ENCODE data around the gene POLE4.
A peak's percentile ranks its signal among the peaks of the same experiment; 100 is the strongest.

POLE4 gene, protein sequence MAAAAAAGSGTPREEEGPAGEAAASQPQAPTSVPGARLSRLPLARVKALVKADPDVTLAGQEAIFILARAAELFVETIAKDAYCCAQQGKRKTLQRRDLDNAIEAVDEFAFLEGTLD

DNA sequence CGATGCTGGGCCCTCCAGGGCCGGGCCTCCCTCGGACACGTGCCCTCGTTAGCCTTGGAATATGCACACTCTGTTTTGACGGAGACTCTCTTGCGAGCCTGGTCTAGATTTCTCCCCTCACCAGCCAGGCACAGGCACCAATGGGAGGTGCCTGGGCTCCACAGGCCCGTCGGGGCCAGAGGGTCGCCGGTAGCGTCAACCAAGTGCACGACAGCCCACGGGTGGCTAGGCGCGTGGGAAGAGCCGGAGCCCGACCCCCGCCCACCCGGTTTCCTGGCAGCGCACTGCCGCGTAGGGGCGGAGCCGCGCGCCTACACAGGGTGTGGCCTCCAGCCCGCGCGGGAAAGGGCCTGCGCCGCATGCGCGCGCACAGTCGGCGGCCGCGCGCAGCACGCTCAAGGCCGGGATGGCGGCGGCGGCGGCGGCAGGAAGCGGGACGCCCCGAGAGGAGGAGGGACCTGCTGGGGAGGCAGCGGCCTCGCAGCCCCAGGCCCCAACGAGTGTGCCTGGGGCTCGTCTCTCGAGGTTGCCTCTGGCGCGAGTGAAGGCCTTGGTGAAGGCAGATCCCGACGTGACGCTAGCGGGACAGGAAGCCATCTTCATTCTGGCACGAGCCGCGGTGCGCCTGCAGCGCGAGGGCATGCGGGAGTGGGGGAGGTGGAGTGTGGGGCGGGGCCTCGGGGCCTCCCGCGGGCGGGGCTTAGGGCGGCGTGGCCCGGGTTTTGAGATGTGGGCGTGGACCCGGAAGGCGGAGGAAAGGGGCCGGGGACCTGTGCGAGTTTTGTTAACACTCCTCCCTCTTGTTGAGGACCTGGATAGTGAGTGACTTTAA is at the start of gene POLE4:
Gene POLE4, plus strand, starts transcription at position 370 of the 832 bp plus-strand sequence. Its CDS starts 37 bp downstream, at position 407.
- peak; percentile 92 for DNase-seq

DNA sequence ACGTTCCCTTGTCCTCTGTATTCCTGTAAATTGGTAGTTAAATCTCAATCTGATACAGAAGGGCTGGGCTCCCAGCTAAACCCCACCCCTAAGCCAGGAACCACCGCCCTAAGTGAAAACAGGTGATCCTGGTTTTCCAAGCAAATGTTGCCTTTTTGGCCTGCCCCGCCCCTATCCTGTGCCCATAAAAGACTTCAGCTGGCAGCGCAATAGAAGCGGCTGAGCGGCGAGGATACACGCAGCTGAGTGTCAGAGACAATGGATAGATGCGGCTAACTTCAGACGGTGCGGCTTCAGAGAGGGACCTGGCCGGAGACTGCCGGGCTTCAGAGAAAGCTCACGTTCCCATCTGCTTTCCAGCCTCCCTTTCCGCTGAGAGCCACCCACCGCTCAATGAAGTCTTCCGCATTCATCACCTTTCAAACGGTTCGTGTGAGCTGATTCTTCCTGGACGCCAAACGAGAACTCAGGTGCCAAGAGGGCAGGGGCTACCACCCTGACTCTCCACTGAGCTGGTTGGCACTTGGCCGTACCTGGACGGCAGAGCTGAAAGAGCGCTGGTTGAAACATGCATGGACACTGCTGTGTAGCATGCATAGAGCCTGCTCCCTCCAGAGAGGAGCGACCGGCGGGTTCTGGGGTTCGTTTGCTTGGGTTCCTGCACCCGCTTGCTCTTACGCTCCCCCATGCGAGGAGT is 49.5 kb upstream of the POLE4 start:
- no peak for DNase-seq

DNA sequence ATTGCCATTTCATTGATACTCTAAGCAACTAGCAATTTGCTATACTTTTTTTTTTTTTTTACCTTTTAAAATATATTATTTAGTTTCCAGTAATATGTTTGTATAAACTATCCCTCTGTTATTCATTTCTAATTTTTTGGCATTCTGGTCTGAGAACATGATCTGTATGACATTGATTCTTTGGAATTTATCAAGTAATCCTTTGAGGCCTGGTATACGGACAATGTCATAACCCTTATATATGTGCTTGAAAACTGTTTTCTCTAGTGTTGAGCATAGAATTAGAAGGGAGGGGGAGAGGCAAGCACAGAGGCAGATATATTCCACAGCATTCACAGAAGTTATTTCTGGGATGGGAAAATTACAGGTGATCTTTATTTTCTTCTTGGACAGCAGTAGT is 48.2 kb upstream of the POLE4 start:
- no peak for DNase-seq

DNA sequence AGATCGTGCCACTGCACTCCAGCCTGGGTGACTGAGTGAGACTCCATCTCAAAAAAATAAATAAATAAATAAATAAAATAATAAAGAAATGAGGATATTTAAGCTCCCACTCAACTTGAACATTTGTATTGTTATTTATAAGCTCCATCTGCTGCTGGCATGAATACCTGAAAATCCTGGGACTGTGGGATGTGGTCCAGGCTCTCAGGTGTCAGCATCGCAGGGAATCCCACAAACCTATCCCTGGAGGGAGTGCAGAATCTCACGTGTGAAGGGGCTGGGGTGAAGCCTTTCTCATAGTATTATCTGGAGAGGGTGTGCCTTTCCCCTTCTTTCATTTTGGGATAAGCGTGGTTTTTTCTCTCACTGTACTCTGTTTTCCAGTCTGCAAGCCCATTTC is 47.4 kb upstream of the POLE4 start:
- DNase-seq = no peak

DNA sequence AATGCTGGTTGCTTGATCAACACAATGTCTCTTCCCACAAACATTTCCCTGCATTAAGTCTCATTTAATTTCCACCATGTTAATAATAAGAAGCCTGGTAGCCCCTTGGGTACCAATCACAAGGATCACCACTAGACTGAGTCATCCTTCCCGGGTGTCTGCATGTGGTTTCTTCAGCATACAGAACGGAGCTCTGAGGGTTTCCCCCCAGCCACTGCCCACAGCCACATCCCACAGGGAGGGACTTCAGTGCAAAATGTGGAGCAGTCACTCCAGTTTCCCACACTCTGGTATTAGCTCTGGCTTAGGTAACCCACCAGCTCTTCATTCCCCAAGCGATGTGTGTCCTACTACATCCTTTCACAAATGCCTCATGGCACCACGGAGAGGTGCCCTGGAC is 42.7 kb upstream of the POLE4 start:
- no peak for DNase-seq

DNA sequence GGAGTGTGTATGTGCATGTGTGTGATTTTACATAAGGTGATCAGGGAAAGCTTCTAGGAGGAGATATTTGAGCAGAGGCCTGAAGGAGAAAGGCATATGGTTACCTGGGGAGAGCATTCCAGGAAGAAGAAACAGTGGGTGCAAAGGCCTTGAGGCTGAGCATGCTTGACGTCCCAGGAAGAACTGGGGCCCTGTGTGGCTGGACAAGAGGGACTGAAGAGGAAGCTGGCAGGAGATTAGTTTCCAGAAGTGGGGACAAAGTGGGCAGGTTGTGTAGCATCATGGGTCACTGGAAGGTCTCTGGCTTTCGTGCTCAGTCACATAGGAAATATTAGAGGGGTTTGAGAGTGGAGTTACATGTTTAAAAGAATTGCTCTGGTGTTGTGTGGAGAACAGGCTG is 42.0 kb upstream of the POLE4 start:
- no peak for DNase-seq

DNA sequence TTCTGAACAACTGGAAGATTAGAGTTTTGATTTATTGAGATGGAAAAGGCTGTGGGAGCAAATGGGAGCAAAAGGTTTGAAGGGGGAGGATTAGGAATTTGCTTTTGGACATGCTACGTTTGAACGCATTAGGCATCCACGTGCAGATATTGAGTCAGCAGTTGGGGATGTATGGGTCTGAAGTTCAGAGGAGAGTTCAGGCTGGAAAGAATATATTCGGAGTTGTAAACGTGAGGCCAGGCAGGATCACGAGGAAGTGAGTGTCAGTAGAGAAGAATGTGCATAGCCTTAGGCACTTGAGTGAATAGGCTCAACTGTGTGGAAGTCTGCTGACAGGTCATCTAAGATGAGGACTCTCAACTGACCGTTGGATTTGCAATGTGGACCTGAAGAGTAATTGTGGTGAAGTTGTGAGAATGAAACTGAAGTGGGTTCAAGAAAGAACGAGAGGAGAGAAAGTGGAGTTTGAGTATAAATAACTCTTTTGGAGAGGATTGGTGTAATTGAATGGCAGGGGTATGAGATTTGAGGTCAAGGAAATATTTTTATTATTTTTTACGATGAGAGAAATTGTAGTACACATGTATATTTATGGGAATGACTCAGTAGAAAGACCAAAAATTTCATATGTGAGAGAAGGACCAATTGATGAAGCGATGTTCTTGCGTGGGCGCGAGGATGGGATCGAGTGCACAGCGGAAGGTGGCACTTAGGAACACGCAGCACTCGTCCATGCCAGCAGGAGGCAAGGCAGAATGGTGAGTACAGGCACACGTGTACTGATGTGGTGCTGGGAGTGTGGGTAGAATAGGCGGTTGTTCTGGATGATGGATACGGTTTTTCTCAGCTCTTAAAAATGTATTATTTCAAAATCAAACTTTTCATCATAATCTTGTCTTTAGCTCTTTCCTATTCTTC is 40.5 kb upstream of the POLE4 start:
- DNase-seq = no peak

DNA sequence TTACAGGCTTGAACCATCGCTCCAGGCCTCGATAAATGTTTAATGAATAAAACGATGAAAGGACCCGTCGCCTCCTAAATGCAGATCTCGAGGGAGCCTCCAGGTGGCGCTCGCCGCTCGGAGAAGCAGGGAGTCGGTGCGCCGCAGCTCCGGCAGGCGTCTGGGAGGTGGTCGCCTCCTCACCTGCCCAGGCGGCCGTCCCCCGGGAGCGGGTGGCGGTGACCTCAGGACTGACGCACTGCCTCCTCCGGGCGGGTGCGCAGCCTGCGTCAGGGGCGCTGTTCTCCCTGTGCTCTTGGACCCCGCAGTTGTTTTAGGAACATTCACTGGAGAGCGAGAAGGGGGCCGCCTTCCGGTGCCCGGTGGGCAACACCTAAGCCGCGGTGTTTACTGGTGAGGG is 38.6 kb upstream of the POLE4 start:
- DNase-seq = peak; percentile 75

DNA sequence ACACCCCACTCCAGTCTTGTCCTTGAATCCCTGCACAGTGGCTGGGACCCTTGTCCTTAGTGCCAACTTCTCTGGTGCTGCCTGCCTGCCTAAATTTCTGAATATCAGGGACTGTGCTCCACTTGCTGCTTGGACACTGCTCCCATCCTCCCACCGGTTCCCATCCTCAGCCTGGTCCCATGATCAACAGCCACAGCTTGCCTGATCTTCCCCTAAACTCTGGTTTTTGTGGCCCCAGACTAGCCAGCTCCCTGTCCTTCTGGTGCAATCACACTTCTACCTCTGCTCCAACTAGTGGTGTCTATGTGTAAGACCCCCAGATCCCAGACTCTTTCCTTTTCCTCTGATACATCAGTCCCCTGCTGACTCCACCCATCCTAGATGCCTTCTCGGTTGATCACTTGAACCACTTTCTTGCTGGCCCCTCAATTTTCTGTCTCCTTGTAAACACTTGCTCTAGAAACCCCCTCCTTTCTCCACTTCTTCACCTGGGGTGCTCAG is 37.2 kb upstream of the POLE4 start:
- DNase-seq = no peak

DNA sequence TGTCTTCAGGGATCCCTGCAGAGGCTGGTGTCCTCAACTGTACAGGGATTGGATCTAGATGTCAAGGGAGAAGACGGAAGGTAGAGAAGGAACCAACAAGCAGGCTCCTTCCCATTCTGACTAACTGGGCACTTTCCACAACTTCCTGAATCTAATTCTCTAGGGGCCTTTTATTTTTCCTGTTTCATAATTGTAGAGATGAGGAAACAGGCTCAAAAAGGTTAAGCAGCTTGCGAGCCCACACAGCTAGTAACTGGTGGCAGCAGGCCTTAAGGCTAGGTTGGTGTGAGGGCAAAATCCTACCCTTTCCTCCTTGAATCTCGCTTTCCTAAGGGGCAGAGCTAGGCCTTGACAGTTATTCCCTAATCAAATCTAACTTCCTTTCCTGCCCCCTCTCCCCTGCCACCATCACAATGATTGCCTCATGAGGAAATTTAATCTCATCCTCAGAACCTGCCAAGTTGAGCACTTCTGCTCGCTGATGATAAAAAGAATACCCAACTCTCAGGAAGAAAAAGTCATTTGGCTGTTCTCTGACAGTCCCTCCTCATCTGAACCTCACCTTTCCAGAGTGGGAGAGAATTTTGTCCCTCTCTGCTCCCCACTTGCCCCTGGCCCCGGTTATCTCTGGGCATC is 35.7 kb upstream of the POLE4 start:
- DNase-seq = no peak

DNA sequence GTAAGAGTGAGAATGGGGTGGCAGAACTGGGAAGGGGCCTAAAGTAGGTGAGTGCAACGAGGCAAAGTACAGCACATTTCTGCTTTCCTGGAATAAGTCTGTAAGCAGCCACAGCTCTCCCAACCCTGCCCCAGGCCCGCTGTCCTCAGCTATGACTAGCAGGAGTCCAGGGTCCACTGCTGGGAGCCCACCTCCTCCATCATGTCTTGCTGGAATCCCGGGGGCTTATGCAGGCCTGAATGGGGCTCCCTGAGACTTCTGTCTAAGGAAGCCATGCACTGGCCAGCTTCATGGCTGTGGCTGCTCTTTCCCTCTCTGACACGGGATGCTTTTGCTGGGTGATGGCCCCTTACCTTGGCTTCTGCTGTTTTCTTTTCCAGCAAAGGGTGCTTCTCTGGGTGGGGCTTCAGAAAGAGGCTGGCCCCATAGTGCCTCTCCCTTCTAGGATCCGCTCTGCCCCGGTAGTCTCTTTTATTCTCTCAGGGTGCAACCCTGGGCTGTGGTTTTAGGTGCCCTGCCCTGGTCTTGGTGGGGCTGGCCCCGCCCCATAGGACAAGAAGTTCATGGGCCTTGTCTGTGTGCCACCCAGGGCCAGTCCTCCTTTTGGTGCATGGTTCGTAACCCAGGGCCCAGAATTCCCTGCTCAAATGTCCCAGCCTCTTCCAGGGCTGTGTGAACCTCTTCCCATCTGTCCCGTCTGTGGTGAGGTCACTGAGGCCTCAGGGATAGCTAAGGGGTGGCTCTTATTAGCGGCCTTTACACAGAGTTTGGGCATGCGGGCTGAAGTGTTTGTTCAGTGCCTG is 33.8 kb upstream of the POLE4 start:
- no peak for DNase-seq

DNA sequence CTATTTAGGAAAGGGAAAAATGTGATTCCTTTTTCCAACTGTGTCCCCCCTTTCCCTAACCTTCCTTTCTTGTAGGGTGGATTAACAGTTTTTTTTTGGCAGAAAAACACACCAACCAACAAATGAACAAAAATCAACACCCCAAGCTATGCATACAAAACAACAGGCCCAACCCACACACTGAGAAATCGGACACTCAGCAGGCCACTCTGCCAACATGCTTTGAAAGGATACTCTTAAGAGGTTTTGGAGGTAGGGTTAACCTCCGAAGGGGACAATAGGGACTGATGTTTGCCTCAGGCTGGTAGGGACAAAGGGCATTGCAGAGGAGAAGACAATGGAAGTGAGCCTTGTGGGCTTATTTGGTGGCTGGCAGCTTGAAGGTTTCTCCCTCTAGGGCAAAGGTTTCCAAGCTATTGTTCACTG is 33.1 kb upstream of the POLE4 start:
- peak; percentile 13 for DNase-seq

DNA sequence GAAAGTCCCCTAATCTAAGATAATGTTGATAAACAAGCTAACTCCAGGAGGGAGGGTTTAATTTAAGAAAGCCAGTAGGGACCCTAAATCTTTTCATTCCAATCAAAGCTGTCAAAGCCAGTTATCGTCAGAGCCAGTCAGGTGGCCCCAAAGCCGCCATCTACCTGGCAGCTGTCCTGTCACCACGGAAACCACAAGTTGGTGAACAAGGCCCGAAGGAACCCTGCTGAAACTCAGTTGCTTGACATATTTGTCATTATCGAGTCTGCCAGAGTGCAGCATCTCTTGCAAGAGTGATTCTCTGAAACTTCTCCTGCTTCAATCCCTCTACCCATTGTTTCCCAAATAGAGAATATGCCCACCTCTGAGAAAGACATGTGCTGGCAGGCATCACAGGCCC is 30.8 kb upstream of the POLE4 start:
- DNase-seq = peak; percentile 16

DNA sequence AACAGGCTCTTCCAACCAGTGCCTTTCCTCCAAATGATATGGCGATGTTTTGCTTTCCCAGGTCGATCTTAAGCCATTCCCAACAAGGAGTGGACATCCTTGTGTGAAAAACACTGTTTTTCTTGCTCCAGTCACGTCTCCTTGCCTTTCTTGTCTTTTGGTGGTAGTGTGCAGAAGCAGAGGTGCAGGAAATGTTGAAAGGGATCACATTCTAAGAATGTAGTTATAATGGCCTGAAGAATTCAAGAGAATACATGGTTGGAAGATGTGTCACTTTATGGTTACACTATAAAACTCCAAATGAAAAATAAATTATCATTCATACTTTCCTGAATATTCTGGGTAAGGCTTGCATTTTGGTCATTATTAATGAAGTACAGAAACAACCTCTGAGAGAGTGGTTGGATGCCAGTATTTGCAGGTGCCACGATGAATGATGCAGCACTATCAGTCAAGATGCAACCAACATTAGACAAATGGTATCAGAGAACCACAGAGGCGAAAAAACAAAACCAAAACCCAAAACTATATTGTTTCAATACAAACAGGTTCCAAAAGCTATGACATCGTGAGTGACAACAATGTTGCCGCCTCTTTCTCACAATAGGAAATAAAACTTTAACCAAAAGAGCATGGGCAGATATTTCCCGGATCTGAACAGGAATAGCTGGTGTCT is 27.5 kb upstream of the POLE4 start:
- DNase-seq = no peak

DNA sequence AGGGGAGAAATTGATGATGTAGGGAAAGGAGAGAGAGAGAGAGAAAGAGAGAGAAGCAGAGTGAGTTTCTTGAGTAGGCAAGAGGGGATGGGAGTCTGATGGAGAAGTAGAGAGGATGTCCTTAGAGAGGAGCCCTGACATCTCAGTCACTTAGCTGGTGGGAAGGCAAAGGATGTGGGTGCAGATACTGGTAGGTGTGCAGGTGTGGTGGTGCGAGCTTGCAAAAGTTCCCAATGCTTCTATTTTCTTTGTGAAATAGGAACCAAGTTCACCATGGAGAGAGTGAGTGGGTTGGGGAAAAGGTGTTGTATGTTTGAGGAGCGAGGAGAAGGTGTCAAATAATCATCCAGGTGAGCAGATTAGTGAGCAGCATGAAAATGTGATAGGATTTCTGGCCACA is 26.5 kb upstream of the POLE4 start:
- no peak for DNase-seq

DNA sequence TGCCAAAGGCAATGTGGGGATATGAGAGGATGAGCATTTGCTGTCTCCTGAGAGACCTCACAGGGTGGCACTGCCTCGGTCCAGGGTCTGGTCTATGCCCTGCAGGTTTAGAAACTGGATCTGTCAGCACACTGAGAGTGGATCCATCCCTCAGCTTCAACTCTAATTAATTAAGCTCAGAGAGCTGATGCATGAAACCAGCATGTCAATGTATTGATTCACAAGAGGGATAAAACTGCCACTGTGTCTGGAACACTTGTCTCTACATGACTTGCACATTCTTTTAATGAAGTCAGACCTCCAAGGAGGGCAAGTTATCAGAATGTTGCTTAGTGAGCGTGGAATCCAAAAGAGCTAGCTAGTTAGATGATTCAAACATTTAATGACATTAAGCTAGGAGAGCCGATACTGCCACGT is 22.5 kb upstream of the POLE4 start:
- no peak for DNase-seq

DNA sequence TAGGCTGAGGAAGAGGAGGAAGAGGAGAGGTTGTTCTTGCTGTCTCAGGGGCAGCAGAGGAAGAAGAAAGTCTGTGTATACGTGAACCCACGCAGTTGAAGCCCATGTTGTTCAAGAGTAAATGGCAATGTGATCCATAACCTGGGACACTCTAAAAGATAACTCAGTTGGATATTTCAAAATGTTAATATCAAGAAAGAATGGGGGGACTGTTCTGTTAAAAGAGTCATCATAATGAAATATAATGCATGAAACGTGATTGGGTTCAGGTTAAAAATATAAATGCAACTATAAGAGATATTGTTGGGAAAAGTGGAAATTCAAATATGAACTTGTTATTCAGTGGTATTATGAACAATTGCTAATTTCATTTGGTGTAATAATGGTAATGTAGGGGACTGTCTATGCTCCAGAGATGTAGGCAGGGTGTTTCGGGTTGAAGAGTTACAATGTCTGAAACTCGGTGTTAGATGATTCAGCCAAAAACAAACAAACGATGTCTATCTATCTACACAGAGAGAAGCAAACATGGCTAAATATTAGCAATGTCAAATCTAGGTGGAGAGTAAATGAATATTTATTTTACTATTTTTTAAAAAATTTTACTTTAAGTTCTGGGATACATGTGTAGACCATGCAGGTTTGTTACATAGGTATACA is 21.1 kb upstream of the POLE4 start:
- DNase-seq = no peak

DNA sequence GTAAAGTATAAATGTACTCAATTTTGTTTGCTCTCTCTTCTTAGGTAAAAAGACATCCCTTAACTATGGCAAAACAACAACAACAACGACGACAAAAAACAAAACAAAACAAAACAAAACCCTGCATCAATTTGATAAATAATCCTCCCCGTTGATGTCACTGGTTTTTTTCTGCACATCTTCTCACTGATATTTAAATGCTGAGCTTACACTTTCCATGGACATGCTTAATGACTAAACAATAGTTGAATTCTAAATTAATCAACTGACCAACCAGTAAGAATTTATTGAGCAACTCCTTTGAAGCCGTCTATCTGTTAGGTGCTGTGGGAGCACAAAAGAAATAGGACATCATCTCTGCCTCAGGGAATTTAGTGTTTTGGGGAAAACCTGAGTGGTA is 20.2 kb upstream of the POLE4 start:
- DNase-seq = no peak

DNA sequence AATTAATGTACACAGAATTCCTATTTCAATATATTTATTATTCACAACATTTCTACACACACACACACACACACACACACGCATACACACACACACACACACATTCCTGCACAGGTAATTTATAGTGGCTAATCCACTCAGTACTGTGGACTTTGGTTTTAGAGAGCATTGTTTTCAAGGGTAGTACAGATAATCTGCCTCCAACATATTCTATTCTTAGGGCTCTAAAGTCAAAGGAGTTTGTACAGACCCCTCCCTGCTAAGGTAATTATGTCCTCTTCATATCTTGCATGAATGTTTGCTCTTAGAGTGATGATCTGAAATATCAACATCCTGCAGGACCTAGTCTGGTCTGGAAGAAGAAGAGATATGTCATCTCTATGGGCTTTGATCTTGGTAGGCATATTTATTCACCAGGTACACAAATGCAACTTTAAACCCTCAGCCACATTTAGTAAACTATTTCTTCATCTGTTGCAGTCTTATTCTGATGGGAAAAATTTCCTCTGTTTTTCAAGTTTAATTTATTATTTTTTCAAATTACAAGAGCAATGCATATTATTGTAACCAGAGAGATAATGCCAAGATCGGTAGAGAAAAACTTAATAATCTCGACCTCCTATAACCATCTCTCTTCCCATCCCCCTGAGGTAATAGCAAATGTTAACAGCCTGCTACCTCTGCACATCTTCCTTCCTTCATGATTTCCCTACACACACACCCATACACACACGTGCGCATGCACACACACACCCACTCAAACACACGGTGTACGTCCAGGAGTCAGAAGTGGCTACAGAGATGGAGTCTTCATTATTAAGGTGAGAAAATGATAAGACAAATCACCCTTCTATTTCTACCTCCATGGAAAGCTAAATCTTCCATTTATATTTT is 18.3 kb upstream of the POLE4 start:
- no peak for DNase-seq
